ENCODE data around the gene MEMO1.
"Not testable (repeated sequence)": the region's sequence is repeated elsewhere in the genome, so short reads cannot be mapped to it uniquely, and the experiment has no call there.

Gene MEMO1

DNA sequence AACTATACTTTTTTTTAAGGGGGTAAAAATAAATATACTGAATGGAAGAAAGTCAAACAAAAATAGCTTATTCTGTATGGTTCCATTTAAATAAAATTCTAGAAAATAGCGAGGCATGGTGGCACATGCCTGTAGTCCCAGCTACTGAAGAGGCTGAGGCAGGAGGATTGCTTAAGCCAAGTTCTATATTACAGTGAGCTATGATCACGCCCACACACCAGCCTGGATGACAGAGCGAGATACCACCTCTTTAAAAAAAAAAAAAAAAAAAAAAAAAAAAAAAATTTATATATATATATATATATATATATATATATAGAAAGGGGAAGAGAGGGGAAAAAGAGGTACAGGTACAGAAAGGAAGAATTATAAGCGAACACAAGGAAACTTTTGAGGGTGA lies 77.7 kb downstream of the MEMO1 start:
- Histone ChIP-seq H3K27me3 (ENCODE audit: control insufficient read depth, insufficient read depth, low read length) (no peaks in the 10 kb centered on the region), H3K9me3 (ENCODE audit: control insufficient read depth, insufficient read depth, low read depth, low read length) (no peaks in the 10 kb centered on the region), H3K4me1 (ENCODE audit: control insufficient read depth, insufficient read depth, low read length) (no peaks in the 10 kb centered on the region), H3K9ac (ENCODE audit: low read length) (no peak overlapping the region), H3K4me3 (ENCODE audit: low read depth, low read length) (no peak overlapping the region), H3K27ac (ENCODE audit: low read depth, low read length) (no peak overlapping the region), H3K36me3 (ENCODE audit: control insufficient read depth, insufficient read depth, low read length) (no peaks in the 10 kb centered on the region)

DNA sequence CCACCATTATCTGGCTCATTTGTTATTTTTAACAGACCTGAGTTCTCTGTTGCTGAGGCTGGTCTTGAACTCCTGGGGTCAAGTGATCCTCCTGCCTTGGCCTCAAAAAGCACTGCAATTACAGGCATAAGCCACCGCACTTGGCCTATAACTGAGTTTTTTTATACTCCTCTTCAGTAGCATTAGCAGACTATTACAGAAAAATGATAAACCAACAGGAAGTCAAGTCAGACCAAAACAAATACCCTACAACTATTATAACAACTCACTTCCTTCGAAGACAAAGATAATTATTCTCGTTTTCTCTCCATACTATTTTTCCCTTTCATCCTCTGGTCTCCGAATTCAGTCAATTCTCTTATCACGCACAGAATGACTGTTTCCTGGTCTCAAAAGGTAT lies 78.2 kb downstream of the MEMO1 start:
- H3K9me3 ChIP-seq (ENCODE audit: control insufficient read depth, insufficient read depth, low read depth, low read length) = no peaks in the 10 kb centered on the region

DNA sequence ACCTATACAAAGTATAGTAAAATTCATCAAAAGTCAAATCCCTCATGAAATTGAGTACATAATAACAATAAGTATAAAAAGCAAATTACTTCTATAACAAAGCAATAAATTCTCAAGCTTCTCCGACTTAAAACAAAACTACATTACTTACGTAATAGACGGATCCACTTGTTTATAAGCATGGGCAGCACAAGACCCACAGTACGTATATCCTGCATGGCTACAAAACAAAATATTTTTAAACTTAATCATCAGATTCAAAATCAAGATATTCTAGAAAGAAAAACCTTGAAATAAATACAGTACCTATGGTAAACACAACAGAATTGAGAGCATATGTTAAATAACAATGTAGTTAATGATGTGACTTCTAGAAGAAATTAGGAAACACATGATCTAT lies 78.9 kb downstream of the MEMO1 start:
- H3K4me3 ChIP-seq (ENCODE audit: low read depth, low read length) = no peak overlapping the region
- no peaks in the 10 kb centered on the region for H3K27me3 ChIP-seq (ENCODE audit: control insufficient read depth, insufficient read depth, low read length)
- no peaks in the 10 kb centered on the region for H3K4me1 ChIP-seq (ENCODE audit: control insufficient read depth, insufficient read depth, low read length)
- no peaks in the 10 kb centered on the region for H3K36me3 ChIP-seq (ENCODE audit: control insufficient read depth, insufficient read depth, low read length)
- H3K27ac ChIP-seq (ENCODE audit: low read depth, low read length) = no peak overlapping the region
- H3K9ac ChIP-seq (ENCODE audit: low read length) = no peak overlapping the region
- no peaks in the 10 kb centered on the region for H3K9me3 ChIP-seq (ENCODE audit: control insufficient read depth, insufficient read depth, low read depth, low read length)

More for the DNA sequence above, 78.2 kb downstream of the MEMO1 start:
- no peak overlapping the region for H3K9ac ChIP-seq (ENCODE audit: low read length)
- no peaks in the 10 kb centered on the region for H3K4me1 ChIP-seq (ENCODE audit: control insufficient read depth, insufficient read depth, low read length)
- no peaks in the 10 kb centered on the region for H3K36me3 ChIP-seq (ENCODE audit: control insufficient read depth, insufficient read depth, low read length)
- H3K27ac ChIP-seq (ENCODE audit: low read depth, low read length) = no peak overlapping the region
- H3K27me3 ChIP-seq (ENCODE audit: control insufficient read depth, insufficient read depth, low read length) = no peaks in the 10 kb centered on the region
- H3K4me3 ChIP-seq (ENCODE audit: low read depth, low read length) = no peak overlapping the region

DNA sequence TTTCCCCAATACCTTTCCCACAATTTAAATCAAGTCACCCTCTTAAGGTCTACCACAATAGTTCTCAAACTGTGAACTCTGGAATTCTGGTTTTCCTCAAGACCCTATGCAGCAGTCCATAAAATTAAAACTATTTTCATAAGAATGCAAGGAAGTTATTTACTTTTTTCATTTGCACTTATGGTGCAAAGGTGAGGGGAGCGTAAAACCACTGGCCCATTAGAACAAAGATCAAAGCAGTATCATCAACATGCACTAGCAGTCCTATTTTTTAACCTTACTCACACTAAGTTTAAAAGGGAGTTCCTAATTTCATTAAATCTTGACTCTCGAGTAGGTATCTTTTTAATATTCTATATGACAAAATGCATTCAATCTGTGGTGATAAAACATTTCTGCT lies 85.3 kb downstream of the MEMO1 start:
- no peaks in the 10 kb centered on the region for H3K9me3 ChIP-seq (ENCODE audit: control insufficient read depth, insufficient read depth, low read depth, low read length)
- no peak overlapping the region for H3K4me3 ChIP-seq (ENCODE audit: low read depth, low read length)
- no peaks in the 10 kb centered on the region for H3K27me3 ChIP-seq (ENCODE audit: control insufficient read depth, insufficient read depth, low read length)
- H3K36me3 ChIP-seq (ENCODE audit: control insufficient read depth, insufficient read depth, low read length) = no peaks in the 10 kb centered on the region
- no peaks in the 10 kb centered on the region for H3K4me1 ChIP-seq (ENCODE audit: control insufficient read depth, insufficient read depth, low read length)
- H3K27ac ChIP-seq (ENCODE audit: low read depth, low read length) = no peak overlapping the region
- H3K9ac ChIP-seq (ENCODE audit: low read length) = no peak overlapping the region

DNA sequence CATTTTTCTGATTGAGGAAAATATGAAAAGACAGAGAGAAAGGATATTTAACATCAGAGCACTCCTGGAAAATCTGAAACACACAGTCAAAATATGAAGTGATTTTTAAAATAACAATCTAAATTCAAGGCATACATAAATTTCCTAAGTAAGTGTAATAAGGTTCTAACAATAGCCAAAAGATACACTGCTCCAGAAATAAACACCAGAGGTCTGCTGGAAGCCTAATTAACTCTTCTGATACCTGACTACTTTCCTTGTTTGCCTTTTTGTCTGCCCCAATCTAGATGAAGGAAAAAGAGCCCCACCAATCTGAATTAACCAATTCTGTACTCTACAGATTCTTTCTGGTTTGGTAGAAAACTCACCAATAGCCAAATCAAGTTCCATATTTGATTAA lies 87.1 kb downstream of the MEMO1 start:
- H3K9ac ChIP-seq (ENCODE audit: low read length) = no peak overlapping the region
- no peaks in the 10 kb centered on the region for H3K9me3 ChIP-seq (ENCODE audit: control insufficient read depth, insufficient read depth, low read depth, low read length)
- H3K27me3 ChIP-seq (ENCODE audit: control insufficient read depth, insufficient read depth, low read length) = no peaks in the 10 kb centered on the region
- no peak overlapping the region for H3K27ac ChIP-seq (ENCODE audit: low read depth, low read length)
- H3K4me3 ChIP-seq (ENCODE audit: low read depth, low read length) = no peak overlapping the region
- 0 out of 2 replicates have a peak, but pooled peaks cover 3% of the 10 kb centered on the region for H3K36me3 ChIP-seq (ENCODE audit: control insufficient read depth, insufficient read depth, low read length)
- no peaks in the 10 kb centered on the region for H3K4me1 ChIP-seq (ENCODE audit: control insufficient read depth, insufficient read depth, low read length)

DNA sequence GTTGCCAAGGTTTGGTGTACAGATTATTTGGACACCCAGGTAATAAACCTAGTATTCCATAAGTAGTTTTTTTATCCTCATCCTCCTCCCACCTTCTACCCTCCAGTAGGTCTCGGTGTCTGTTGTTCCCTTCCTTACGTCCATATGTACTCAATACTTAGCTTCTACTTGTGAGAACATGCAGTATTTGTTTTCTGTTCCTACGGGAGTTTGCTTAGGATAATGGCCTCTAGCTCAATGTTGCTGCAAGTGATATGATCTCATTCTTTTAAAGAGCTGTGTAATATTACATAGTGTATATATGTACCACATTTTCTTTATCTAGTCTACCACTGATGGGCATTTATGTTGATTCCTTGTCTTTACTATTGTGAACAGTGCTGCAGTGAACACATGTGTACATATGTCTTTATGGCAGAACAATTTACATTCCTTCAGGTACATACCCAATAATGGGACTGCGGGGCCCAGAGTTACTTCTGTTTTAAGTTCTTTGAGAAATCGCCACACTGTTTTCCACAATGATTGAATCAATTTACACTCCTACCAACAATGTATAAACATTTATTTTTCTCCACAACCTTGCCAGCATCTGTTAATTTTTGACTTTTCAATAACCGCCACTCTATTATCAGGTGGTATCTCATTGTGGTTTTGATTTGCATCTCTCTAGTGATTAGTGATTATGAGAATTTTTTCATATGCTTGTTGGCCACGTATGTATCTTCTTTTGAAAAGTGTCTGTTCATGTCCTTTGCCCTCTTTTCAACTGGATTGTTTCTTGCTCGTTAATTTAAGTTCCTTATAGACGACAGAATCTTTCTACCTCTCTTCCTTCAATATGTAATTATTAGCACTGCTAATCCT lies 88.0 kb downstream of the MEMO1 start:
- no peaks in the 10 kb centered on the region for H3K9me3 ChIP-seq (ENCODE audit: control insufficient read depth, insufficient read depth, low read depth, low read length)
- H3K27ac ChIP-seq (ENCODE audit: low read depth, low read length) = no peak overlapping the region
- H3K36me3 ChIP-seq (ENCODE audit: control insufficient read depth, insufficient read depth, low read length) = 0 out of 2 replicates have a peak, but pooled peaks cover 3% of the 10 kb centered on the region
- no peaks in the 10 kb centered on the region for H3K27me3 ChIP-seq (ENCODE audit: control insufficient read depth, insufficient read depth, low read length)
- no peak overlapping the region for H3K4me3 ChIP-seq (ENCODE audit: low read depth, low read length)
- H3K9ac ChIP-seq (ENCODE audit: low read length) = no peak overlapping the region
- no peaks in the 10 kb centered on the region for H3K4me1 ChIP-seq (ENCODE audit: control insufficient read depth, insufficient read depth, low read length)

DNA sequence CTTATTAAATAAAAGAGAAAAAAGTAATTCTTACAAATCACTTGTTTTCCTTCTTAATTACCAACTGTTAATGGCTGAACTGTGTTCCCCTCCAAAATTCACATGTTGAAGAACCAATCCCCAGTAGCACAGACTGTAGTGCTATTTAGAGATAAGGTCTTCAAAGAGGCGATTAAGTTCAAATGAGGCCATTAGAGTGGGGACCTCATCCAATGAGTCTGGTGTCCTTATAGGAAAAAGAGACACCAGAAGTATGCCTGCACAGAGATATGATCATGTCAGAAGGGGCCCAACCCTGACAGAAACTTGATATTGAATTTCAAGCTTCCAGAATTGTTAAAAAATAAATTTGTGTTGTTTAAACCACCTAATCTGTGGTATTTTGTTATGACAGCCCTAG lies 89.8 kb downstream of the MEMO1 start:
- no peak overlapping the region for H3K4me3 ChIP-seq (ENCODE audit: low read depth, low read length)
- no peaks in the 10 kb centered on the region for H3K4me1 ChIP-seq (ENCODE audit: control insufficient read depth, insufficient read depth, low read length)
- H3K27ac ChIP-seq (ENCODE audit: low read depth, low read length) = no peak overlapping the region
- H3K9me3 ChIP-seq (ENCODE audit: control insufficient read depth, insufficient read depth, low read depth, low read length) = no peaks in the 10 kb centered on the region
- 0 out of 2 replicates have a peak, but pooled peaks cover 3% of the 10 kb centered on the region for H3K36me3 ChIP-seq (ENCODE audit: control insufficient read depth, insufficient read depth, low read length)
- no peak overlapping the region for H3K9ac ChIP-seq (ENCODE audit: low read length)
- no peaks in the 10 kb centered on the region for H3K27me3 ChIP-seq (ENCODE audit: control insufficient read depth, insufficient read depth, low read length)

DNA sequence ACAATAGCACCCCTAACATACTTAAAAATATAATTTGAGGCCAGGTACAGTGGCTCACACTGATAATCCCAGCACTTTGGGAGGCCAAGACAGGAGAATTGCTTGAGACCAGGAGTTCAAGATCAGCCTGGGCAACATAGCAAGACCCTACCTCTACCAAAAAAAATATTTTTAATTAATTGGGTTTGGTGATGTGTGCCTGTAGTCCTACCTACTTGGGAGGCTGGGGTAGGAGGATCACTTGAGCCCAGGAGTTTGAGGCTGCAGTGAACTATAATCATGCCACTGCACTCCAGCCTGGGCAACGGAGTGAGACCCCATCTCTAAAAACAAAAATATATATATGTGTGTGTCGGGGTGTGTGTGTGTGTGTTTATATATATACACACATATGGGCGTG lies 91.3 kb downstream of the MEMO1 start:
- Histone ChIP-seq H3K9me3 (ENCODE audit: control insufficient read depth, insufficient read depth, low read depth, low read length) (no peaks in the 10 kb centered on the region), H3K4me3 (ENCODE audit: low read depth, low read length) (no peak overlapping the region), H3K27me3 (ENCODE audit: control insufficient read depth, insufficient read depth, low read length) (no peaks in the 10 kb centered on the region), H3K4me1 (ENCODE audit: control insufficient read depth, insufficient read depth, low read length) (no peaks in the 10 kb centered on the region), H3K9ac (ENCODE audit: low read length) (no peak overlapping the region), H3K36me3 (ENCODE audit: control insufficient read depth, insufficient read depth, low read length) (0 out of 2 replicates have a peak, but pooled peaks cover 3% of the 10 kb centered on the region), H3K27ac (ENCODE audit: low read depth, low read length) (no peak overlapping the region)

DNA sequence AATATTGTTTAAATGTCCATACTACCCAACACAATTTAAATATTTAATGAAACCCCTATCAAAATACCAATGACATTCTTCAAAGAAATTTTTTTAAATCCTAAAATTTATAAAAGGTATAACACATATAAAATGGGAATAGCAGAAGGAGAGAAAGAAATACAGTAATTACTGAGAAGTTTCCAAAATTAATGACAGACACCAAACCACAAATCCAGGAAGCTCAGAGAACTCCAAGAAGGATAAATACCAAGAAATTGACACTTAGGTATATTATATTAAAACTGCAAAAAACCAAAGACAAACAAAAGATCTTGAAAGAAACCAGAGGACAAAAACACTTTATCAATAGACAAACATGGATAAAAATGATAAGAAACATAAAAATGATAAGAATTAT lies 101.1 kb downstream of the MEMO1 start:
- no peak overlapping the region for H3K4me3 ChIP-seq (ENCODE audit: low read depth, low read length)

DNA sequence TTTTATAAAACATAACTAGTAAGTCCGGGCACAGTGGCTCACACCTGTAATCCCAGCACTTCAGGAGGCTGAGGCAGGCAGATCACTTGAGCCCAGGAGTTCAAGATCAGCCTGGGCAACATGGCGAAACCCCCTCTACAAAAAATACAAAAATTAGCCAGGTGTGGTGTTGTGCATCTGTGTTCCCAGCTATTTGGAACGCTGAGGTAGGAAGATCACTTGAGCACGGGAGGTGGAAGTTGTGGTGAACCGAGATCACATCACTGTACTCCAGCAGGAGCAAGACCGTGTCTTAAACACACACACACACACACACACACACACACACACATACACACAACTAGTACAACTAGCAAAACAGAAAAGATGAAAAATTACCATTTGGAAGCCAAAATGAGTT lies 103.3 kb downstream of the MEMO1 start:
- H3K9me3 ChIP-seq (ENCODE audit: control insufficient read depth, insufficient read depth, low read depth, low read length); H3K27ac ChIP-seq (ENCODE audit: low read depth, low read length); H3K27me3 ChIP-seq (ENCODE audit: control insufficient read depth, insufficient read depth, low read length); H3K4me3 ChIP-seq (ENCODE audit: low read depth, low read length); H3K36me3 ChIP-seq (ENCODE audit: control insufficient read depth, insufficient read depth, low read length); H3K9ac ChIP-seq (ENCODE audit: low read length); H3K4me1 ChIP-seq (ENCODE audit: control insufficient read depth, insufficient read depth, low read length): not testable (repeated sequence)

More for the DNA sequence above, 101.1 kb downstream of the MEMO1 start:
- Histone ChIP-seq H3K9ac (ENCODE audit: low read length) (no peak overlapping the region), H3K36me3 (ENCODE audit: control insufficient read depth, insufficient read depth, low read length) (no peaks in the 10 kb centered on the region; the same call in 1 of the 2 replicates), H3K27me3 (ENCODE audit: control insufficient read depth, insufficient read depth, low read length) (no peaks in the 10 kb centered on the region), H3K4me1 (ENCODE audit: control insufficient read depth, insufficient read depth, low read length) (no peaks in the 10 kb centered on the region), H3K9me3 (ENCODE audit: control insufficient read depth, insufficient read depth, low read depth, low read length) (no peaks in the 10 kb centered on the region), H3K27ac (ENCODE audit: low read depth, low read length) (no peak overlapping the region)

DNA sequence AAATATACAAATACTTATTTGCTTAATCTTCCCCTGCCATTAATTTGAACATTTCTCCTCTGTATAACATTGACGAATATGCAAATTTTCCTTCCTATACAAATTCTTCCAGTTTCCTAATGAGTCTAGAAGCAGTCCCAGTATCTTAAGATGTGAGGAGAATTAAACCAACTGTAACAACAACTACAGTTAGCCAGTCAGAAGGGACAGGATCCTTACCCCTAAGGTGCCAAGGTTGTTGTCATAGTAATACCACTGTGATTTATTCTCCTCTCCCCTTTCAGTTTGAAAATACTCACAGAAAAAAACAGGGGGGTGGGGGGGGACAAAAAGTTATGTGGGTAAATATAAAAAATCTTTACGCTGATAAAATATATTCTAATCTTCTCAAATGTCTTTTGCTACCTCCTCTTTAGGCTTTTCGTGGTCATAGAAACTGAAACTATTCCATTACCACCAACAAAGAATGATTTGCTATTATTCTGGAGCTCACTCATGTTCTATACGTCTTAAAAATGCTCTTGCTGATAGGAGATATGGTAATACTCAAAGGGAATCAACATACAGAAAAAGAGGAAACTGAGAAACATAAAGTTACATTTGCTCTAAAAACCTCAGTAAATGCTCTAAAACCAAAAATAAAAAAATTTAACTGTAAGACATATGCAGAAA lies 107.6 kb downstream of the MEMO1 start:
- H3K27ac ChIP-seq (ENCODE audit: low read depth, low read length) = no peak overlapping the region
- no peaks in the 10 kb centered on the region for H3K27me3 ChIP-seq (ENCODE audit: control insufficient read depth, insufficient read depth, low read length)
- H3K36me3 ChIP-seq (ENCODE audit: control insufficient read depth, insufficient read depth, low read length) = peaks cover 12% of the 10 kb centered on the region

More for the DNA sequence above, 107.6 kb downstream of the MEMO1 start:
- Histone ChIP-seq H3K4me1 (ENCODE audit: control insufficient read depth, insufficient read depth, low read length) (no peaks in the 10 kb centered on the region), H3K4me3 (ENCODE audit: low read depth, low read length) (no peak overlapping the region), H3K9ac (ENCODE audit: low read length) (no peak overlapping the region), H3K9me3 (ENCODE audit: control insufficient read depth, insufficient read depth, low read depth, low read length) (no peaks in the 10 kb centered on the region)
